ENCODE data around the gene DBP.

DBP gene

DNA sequence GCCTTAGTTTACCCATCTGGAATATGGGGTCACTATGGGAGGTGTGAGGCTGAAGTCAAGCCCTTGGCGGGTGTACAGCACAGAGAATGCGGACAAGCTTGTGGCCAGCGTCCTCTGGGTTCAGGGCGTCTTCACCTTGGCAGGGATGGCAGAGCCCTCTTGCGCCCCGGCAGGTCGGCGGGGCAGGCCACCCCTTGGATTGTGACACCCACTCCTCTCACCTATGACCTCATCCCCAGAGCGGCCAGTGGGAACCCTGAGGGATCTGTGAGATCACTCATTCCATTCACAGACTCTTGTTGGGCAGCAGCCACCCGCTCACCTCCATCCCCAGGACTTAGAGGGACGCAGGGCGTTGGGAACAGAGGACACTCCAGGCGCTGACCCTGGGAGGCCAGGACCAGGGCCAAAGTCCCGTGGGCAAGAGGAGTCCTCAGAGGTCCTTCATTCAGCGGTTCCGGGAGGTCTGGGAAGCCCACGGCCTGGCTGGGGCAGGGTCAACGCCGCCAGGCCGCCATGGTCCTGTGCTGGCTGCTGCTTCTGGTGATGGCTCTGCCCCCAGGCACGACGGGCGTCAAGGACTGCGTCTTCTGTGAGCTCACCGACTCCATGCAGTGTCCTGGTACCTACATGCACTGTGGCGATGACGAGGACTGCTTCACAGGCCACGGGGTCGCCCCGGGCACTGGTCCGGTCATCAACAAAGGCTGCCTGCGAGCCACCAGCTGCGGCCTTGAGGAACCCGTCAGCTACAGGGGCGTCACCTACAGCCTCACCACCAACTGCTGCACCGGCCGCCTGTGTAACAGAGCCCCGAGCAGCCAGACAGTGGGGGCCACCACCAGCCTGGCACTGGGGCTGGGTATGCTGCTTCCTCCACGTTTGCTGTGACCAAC, 30.5 kb downstream of the DBP start, which contains the start of gene SPACA4:
SPACA4 (plus strand) TSS at position 280 of the 896 bp plus-strand sequence; CDS start at position 517, 237 bp downstream.
- DNase-seq, result no peak

DNA sequence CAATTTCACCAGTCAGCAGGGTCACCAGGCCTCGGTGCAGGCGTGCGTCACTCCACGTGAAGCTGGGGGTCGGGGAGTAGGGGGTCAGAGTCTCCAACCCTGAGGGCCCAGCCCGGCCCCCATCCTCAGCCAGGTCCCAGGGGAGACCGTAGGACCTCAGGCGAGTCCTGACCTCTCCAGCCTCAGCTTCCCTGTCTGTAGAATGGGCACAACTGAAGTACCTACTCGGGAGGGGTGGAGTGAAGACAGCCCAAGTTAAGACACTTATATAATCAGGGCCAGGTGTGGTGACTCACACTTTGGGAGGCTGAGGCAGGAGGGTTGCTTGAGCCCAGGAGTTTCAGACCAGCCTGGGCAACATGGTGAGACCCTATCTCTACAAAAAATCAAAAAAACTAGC, 33.3 kb downstream of the DBP start:
- no peak for DNase-seq

DNA sequence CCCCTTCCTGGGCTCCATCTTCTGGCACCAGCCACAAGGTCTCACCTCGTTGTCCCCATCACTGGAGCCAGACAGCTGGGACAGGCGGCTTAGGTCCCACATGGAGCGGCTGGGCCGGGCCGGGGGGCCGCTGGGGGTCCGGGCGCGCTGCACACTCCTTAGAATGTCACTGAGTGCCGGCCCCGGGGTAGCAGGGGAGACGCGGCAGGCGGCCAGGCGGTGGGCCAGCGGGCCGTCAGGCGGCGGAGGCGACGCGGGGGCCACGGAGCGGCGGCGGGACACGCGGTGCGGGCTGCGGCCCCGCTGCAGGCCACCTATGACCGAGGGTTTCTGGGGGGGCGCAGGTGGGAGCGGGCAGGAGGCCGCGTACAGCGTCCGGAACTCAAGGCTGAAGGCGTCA, 33.7 kb downstream of the DBP start:
- no peak for DNase-seq

DNA sequence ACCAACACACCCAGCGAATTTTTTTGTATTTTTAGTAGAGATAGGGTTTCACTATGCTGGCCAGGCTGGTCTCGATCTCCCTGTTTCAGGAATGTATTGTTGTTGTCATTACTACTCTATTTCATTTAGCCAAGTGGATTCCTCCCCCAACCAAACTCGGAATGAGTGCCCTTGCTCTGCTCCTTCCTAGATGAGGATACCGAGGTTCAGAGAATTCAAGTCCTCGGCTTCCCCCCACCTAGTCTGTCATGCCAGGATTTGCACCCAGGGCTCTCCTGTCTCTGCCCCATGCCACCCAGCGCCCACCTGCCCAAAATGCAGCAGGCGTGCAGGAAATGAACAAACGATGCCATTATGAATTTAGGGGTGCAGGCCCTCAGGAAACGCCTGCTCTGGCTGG, 34.2 kb downstream of the DBP start:
- no peak for DNase-seq

DNA sequence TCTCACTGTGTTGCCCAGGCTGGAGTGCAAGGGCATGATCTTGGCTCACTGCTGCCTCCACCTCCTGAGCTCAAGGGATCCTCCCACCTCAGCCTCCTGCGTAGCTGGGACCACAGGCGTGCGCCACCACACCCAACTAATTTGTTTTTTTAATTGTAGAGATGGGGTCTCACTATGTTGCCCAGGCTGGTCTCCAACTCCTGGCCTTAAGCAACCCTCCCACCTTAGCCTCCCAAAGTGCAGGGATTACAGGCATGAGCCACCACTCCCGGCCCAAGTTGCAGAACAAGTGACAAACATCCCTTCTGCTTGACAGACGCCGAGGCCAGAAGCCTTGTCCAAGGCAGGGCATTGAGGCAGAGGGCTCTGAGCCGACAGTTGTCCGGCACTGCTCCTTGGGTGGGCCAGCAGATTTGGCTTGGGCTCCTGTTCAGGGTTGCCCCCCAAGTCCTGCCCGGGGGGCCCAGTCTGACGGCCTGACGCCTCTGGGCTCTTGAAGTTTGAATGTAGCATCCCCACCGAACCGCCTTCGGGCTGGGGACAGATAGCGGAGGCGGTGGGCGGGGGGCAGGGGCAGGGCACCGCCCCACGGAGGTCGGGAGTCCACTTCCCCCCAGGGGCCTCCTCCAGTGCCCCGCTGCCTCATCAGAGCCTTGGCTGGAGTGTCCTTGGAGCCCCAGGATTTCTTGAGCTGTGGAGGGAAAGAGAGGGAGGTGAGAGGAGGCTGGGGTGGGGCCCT, 36.3 kb downstream of the DBP start:
- DNase-seq, result no peak

DNA sequence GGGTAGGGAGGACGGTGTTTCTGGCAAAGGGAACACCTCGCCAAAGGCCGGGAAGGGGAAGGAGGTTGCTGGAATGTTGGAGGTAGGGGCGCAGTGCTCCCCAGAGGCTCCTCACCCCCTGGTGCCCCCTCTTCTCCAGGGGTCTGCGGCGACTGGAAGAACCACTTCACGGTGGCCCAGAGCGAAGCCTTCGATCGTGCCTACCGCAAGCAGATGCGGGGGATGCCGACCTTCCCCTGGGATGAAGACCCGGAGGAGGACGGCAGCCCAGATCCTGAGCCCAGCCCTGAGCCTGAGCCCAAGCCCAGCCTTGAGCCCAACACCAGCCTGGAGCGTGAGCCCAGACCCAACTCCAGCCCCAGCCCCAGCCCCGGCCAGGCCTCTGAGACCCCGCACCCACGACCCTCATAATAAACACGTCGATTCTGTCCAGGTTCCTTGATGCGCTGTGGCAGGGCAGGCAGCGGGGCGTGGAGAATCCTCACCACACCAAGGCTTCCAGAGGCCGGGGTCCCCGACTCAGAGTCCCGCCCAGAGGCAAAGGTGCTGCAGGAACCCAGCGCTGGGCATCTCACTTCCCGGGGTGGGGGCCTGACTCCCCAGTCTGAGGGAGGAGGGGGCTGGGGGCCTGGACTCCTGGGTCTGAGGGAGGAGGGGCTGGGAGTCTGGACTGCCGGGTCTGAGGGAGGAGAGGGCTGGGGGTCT, 38.0 kb downstream of the DBP start:
- no peak for DNase-seq

DNA sequence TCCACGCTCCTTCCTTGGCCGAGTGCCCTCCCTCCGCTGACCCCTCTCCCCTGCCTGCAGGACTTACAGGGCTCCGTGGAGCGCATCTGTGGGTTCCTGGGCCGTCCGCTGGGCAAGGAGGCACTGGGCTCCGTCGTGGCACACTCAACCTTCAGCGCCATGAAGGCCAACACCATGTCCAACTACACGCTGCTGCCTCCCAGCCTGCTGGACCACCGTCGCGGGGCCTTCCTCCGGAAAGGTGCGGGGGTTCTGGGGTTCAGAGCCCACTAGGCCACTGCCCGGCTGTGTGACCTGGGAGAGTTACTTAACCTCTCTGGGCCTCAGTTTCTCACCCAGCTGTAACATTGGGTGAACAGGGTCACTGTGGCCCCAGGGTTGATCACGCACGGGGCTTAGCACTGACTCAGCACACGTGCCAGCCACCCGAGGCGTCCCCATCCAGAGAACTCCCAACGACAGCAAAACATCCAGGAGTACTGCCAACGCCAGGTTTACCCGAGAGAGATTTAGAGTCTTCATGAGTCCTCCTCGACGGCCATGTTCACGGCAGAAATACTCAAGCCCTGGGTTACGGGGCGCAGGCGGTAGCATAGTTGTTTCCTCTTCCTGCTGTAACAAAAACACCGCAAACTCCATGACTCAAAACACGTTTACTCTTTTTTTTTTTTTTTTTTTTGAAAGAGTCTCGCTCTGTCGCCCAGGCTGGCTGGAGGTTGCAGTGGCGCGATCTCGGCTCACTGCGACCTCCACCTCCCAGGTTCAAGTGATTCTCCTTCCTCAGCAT, 40.3 kb downstream of the DBP start:
- peak; percentile 29 for DNase-seq

DNA sequence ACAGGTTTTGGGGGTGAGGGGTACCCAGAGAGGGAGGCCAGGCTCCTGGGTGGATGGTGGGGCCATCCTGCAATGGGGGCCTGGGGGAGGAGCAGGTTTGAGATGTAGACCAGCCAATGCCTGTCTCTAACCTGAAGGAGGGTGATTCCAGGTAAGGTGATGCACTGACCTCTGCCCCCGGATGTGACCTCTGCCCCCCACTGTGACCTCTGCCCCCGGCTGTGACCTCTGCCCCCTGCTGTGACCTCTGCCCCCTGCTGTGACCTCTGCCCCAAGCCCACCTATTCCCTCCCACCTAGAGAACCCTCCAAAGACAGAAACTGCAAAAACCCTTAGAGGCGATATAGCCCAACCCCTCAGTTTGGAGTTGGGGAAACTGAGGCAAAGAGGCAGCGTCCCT, 40.9 kb downstream of the DBP start:
- no peak for DNase-seq

DNA sequence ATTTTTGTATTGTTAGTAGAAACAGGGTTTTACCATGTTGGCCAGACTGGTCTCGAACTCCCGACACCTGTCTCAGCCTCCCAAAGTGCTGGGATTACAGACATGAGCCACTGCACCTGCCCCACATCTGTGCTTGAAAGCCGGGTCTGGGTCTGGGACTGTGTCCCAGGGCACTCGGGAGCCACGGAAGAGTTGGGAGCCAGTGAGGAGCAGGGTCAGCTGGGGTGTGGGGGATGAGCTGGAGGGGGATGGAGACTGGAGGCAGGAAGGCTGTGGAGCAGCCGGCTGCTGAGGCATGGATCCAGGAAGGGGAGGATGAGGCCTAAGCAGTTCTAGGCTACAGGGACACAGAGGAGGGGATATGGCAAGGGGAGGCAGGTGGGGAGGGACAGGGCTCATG, 41.3 kb downstream of the DBP start:
- no peak for DNase-seq

DNA sequence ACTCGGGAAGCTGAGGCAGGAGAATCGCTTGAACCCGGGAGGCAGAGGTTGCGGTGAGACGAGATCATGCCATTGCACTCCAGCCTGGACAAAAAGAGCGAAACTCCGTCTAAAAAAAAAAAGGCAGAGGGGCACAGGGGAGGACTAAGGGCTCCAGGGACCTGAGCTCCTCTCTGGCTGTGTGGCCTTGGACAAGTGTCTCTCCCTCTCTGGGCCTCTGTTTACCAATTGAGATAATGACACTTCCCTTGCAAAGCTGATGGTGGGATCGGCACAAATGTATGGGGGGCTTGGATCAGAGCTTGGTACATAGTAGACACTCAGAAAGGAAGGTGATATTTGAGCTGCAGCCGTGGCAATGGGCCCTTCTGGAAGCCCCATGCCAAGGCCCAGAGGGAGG, 42.0 kb downstream of the DBP start:
- no peak for DNase-seq

DNA sequence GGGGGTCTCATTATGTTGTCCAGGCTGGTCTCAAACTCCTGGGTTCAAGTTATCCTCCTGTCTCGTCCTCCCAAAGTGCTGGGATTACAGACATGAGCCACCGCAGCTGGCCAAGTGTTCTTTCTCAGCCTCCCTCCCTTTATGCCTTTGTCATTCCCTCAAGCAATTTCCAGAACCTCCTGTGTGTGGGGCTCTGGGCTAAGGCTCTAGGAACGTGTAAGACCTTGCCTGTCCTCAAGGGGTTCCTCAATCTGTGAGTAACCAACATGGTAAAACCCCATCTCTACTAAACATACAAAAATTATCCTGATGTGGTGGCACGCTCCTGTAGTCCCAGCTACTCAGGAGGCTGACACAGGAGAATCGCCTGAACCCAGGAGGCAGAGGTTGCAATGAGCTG, 46.2 kb downstream of the DBP start:
- no peak for DNase-seq

DNA sequence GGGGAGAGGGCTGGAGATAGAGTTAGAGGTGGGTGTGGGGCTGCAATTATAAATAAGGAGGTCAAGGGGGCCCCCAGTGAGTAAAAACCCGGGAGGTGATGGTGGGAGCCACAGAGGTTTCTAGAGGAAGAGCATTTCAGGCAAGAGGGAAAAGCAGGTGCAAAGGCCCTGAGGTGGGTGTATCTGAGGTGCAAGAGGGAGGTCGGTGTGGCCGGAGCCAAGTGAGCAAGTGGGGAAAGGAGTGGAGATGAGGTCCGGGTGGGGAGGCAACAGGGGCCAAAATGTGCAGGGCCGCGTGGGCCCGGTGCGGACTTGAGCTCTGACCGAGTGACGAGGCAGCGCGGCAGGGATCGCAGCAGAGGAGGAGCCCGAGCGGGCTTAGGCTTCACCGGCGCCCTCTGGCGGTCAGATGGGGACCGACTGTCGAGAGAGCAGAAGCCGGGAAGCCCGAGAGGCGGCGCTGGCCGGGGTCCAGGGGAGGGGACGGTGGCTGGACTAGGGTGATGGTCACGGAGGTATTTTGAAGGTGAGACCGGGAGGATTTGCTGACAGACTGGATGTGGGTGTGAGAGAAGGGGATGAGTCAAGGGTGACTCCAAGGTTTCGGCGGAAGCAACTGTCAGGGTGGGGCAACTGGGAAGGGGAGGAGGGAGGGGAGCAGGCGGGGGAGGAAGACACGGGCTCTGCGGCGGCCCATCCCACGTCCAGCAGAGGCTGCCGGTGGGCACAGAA, 48.3 kb downstream of the DBP start:
- DNase-seq, result peak; percentile 86

DNA sequence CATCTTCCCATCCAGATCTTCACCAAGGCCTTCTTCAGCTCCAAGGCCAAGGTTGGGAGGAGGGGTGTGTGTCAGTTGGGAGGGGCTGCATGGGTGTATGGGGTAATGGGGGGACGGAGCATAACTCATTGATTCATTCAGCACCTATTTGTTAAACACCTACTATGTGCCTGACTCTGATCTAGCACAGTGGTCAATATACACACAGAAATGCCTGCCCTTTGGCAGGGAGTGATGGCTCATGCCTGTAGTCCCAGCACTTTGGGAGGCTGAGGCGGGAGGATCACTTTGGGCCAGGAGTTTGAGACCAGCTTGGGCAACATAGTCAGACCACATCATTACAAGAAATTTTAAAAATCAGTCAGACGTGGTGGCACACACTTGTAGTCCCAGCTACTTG, 49.8 kb downstream of the DBP start:
- DNase-seq, result no peak

DNA sequence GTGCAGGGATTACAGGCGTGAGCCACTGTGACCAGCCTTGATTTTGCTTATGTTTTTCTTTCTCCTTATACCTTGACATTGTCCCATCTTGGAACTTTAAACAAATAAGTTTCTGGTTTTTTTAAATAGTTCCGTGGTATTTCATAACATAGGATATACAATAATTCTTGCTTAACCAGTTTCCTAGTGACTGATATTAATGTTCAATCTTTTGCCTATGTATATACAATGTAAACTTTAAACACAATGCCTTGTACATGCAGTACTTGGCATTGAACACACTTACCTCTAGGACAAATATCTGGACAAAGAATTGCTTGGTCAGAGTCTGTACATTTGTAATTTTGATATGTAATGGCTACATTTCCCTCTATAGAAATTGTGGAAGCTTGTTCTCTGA, 55.0 kb downstream of the DBP start:
- DNase-seq, result no peak
